Vagina (tissue), 2 donors: Measurements from ENCODE around the gene RPS17.
A peak's percentile ranks its signal among the peaks of the same experiment; 100 is the strongest.

Source experiments
- CTCF ChIP-seq, 3 experiments: fragments of 450-650 bp in 2 of 3; fragments of 200-600 bp in 1 of 3; sonication (generic) in 1 of 3; IDR thresholded peaks; one replicate each; pipeline ENCODE4 v1.5.1; 2017 to 2019; ENCODE audit warnings: antibody characterized with exemption in 3 of 3, mild to moderate bottlenecking in 2 of 3, moderate library complexity in 2 of 3
- POLR2A ChIP-seq, 2 donors: fragments of 450-650 bp; IDR thresholded peaks; one replicate each; pipeline ENCODE4 v1.6.1; 2017; ENCODE audit warnings: antibody characterized with exemption in 2 of 2, mild to moderate bottlenecking in 2 of 2, moderate library complexity in 2 of 2
- POLR2AphosphoS5 ChIP-seq, 2 donors: sonication (generic); formaldehyde crosslinking; IDR thresholded peaks; one replicate each; pipeline ENCODE4 v1.9.0; 2017; ENCODE audit warnings: antibody characterized with exemption in 2 of 2, mild to moderate bottlenecking in 2 of 2, low read depth in 1 of 2; ENCODE audit not compliant: insufficient read depth in 1 of 2

GRCh38 chr15:82554351-82554750, 14.1 kb upstream of the RPS17 start:
- TF ChIP-seq CTCF (IDR thresholded peaks at IDR 0.05) (no peak), POLR2A (IDR thresholded peaks at IDR 0.05) (no peak), POLR2AphosphoS5 (IDR thresholded peaks at IDR 0.05; ENCODE audit: insufficient read depth in 1 of 2, low read depth in 1 of 2) (peak in 1 of 2 donors; percentile 7)
